Fibroblast of villous mesenchyme (primary cell): Measurements from ENCODE around the gene ZFHX3. TPM values are rescaled to one million over a fixed set of nuclear protein-coding genes. Genes with fewer than 3 reads are reported as not detected.

Experiments
- DNase-seq: peaks from one replicate; pipeline ENCODE4 v3.0.0-alpha.2; 2010; ENCODE audit warnings: low read depth
- H3K4me3 ChIP-seq: 2 replicates; pipeline ENCODE4 v1.5.1; 2011; ENCODE audit warnings: low read depth, mild to moderate bottlenecking, low read length
- total RNA-seq: library from RNA; depleted of rRNA; stranded (reverse); fragments of >200 nt; gene quantifications from 2 replicates; pipeline ENCODE4 v1.2.3, GENCODE V29; 2012
- TF ChIP-seq, protein P1 (sequence below): IDR thresholded peaks from 2 replicates; pipeline ENCODE4 v1.5.1; 2012; ENCODE audit warnings: low read depth, mild to moderate bottlenecking, low read length; ENCODE audit not compliant: insufficient read depth

ZFHX3 gene
- total RNA-seq, 1 donor: 3.9 TPM

DNA sequence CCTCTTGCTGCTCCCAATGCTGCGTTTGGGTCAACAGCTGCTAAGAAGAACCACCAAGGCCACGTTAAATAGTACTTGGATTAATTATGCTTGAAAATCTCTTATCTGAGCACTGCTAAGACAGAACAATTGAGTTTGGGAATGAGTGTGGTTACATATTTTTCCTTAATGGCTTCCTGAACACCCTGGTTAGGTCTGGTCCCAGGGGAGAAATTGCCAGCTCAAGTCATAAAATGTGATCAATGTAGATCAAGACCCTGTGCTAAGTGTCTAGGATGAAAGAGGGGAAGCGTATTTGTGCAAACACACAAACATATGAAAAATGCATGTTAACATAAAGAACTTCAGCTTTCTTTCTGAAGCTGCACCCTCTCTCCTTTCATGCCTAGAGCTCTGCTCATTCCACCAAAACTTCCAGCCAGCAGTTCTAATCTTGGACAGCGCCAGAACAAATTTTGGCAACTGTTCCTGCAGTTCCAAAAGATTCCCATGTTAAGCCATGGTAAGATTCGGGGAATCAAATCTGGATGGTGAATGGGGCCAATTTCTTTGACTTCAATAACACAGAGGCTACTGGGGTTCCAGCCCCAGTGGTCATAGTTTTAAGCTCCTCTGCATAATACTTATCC, 72.0 kb downstream of the ZFHX3 start:
- TF ChIP-seq, protein P1, sequence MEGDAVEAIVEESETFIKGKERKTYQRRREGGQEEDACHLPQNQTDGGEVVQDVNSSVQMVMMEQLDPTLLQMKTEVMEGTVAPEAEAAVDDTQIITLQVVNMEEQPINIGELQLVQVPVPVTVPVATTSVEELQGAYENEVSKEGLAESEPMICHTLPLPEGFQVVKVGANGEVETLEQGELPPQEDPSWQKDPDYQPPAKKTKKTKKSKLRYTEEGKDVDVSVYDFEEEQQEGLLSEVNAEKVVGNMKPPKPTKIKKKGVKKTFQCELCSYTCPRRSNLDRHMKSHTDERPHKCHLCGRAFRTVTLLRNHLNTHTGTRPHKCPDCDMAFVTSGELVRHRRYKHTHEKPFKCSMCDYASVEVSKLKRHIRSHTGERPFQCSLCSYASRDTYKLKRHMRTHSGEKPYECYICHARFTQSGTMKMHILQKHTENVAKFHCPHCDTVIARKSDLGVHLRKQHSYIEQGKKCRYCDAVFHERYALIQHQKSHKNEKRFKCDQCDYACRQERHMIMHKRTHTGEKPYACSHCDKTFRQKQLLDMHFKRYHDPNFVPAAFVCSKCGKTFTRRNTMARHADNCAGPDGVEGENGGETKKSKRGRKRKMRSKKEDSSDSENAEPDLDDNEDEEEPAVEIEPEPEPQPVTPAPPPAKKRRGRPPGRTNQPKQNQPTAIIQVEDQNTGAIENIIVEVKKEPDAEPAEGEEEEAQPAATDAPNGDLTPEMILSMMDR: no peak
- no peak overlapping the region for H3K4me3 ChIP-seq
- DNase-seq: no peak

DNA sequence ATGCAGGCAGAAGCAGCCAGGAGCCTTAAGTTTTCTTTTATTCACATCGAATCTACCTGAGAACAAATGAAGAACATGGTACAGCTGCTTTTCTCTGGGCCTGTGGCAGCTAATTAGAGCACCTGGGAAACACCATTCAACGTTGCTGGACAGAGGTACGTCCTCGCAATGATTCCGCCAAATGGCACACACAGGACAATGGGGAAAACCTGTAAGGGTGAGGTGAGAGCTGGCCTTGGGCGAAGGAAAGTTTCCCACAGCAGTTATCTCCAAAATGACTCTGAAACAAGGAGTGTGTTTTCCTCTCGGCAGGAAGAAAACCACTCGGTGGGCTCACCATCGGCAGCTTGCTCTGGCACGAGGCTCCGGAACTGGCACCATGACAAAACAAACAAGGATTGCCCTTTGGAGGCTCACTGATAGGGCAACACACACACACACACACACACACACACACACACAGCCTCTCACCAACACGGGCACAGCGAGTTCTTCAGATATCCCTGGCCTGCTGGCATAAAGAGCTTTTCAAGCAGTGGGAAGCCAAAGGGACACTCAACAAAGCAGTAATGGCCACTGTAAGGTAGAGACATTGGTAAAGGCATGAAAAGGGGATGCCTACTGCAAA, 73.7 kb downstream of the ZFHX3 start:
- TF ChIP-seq, protein P1: no peak
- DNase-seq: no peak
- no peak overlapping the region for H3K4me3 ChIP-seq

DNA sequence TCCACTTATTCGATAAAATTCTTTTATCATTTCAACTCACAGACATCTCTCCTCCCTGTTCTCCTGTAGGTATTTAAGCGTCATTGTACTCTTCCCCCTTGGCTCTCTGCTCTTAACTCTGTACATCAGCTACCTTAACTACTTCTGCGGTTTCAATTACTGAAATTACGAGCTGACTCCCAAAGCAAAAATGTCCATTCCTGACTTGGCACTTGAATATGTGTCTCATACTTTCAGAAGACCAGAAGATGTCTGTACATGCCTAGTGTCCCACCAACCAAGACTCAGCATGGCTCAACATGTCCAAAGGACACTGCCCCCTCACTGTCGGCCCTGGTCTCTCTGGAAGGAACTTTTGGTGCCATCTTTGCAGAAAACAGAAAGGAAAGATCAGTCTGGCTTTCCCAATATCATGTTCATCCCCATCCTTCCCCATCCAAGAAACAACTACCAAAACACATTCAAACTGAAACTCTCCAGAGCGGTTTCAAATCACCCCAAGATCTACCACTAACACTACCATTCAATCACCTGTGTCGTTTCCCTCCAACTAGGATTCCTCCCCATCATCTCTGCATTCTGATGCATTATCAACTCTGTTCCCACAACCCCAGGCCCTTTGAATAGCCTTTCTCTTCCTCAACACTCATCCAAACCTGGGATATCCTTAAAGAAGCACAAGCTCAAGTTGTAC, 74.9 kb downstream of the ZFHX3 start:
- TF ChIP-seq, protein P1: no peak
- DNase-seq: no peak
- H3K4me3 ChIP-seq: no peak overlapping the region

DNA sequence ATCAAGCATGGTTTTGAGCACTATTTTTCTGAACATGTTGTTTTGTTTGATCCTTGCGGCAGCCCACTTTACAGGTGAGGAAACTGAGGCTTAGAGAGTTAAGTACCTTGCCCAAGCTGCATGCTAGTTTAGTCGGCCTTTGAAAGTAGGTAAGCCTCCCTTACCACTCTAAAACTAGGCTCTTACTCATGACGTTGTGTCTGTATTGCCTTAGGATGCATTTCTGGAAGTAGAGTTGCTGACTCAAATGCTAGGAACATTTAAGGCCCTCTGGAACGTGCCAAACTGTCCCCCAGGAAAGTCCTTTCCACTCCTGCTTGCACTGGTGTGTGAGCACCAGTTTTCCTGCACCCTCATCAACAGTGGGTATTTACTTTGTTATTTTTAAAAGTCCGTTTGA, 76.6 kb downstream of the ZFHX3 start:
- no peak overlapping the region for H3K4me3 ChIP-seq
- TF ChIP-seq, protein P1: no peak
- no peak for DNase-seq

DNA sequence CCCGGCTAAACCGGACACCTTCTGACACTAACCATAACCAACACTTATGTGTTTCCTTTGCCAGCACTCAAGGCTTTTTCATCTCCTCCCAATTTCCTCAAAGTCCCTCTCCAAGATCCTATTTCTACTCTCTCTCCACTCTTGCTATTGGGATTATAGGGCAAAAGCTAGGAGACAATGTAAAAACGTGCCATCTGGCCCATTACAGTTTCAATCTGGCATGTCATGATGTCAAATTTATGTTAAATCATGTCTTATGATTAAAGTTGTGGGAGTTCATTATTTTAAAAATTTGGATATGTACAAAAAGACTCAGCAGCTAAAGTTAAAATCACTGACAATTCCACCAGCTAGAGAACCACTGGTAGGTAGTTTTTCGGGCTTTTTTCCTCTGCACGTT, 77.3 kb downstream of the ZFHX3 start:
- TF ChIP-seq, protein P1: no peak
- H3K4me3 ChIP-seq: no peak overlapping the region
- DNase-seq: no peak

DNA sequence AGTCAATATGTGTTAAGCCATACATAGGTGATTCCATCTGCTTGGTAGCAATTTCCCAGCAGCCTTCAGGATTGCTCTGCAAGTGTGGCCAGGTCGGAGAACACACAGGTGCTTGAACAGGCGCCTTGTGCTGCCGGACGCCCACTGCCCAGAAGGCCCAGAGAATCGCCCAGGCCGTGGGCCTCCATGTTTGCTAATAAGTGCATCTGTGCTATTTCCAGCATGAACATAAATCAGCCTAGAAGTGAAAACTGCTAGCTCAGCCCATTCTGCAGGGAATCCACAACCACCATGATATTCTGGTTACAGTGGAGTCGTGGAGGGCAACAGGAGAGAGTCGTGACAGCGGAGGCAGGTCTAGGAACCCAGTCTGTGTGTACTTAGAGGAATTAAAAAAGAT, 78.1 kb downstream of the ZFHX3 start:
- DNase-seq: no peak
- TF ChIP-seq, protein P1: no peak
- H3K4me3 ChIP-seq: no peak overlapping the region

DNA sequence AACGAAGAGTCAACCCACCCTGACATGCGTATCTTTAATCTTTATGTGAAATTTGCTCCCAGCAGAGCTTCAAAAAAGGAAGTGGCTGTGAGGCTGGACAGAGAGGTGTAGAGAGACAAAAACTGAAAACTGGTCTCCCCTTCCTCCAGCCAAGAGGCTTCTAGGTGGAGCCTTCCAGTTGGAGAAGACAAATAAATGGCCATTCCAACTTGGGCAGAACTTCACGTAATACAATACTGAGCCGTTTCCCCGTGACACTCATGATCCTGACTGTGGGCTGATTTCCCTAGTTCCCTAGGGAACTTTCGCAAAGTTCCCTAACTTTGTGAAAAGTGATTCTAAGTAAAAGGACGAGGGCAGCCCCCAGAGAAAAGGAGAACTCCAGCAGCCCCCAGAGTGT, 78.8 kb downstream of the ZFHX3 start:
- no peak for DNase-seq
- no peak overlapping the region for H3K4me3 ChIP-seq
- TF ChIP-seq, protein P1: no peak
